ENCODE results near the gene IGF2R.

GRCh38 chr6:160042014-160042773, 73.3 kb downstream of the IGF2R start:
- TF ChIP-seq CTCF (conservative IDR thresholded peaks at IDR 0.05; ENCODE audit: low read length) (no peak), EZH2phosphoT487 (IDR thresholded peaks at IDR 0.05; ENCODE audit: borderline replicate concordance, low read depth, low read length) (no peak)
